Measurements from ENCODE around the gene ACCS.
A peak's percentile ranks its signal among the peaks of the same experiment; 100 is the strongest.

The ACCS gene

GRCh38 chr11:44046182-44046581 is 19.9 kb upstream of the ACCS start:
- Histone ChIP-seq H3K4me3 (ENCODE audit: low read length in 2 of 2) (no peak overlapping the region), H3K4me1 (ENCODE audit: control insufficient read depth, insufficient read depth, low read length) (no peaks in the 10 kb centered on the region), H3K27me3 (ENCODE audit: control insufficient read depth in 1 of 2, insufficient read depth in 2 of 2, low read length in 2 of 2) (peaks cover 2 to 4% of the 10 kb centered on the region in 2 donors), H3K27ac (ENCODE audit: low read length) (no peak overlapping the region), H3K9me3 (ENCODE audit: control insufficient read depth in 2 of 2, low read length in 2 of 2) (no peaks in the 10 kb centered on the region), H3K36me3 (ENCODE audit: control insufficient read depth in 2 of 2, insufficient read depth in 2 of 2, low read length in 2 of 2) (no peaks in the 10 kb centered on the region), H3K9ac (ENCODE audit: low read length in 2 of 2) (no peak overlapping the region)

GRCh38 chr11:44047298-44047697 is 18.8 kb upstream of the ACCS start:
- Histone ChIP-seq H3K36me3 (ENCODE audit: control insufficient read depth in 2 of 2, insufficient read depth in 2 of 2, low read length in 2 of 2) (no peaks in the 10 kb centered on the region), H3K27ac (ENCODE audit: low read length) (no peak overlapping the region), H3K9ac (ENCODE audit: low read length in 2 of 2) (no peak overlapping the region), H3K9me3 (ENCODE audit: control insufficient read depth in 2 of 2, low read length in 2 of 2) (no peaks in the 10 kb centered on the region), H3K27me3 (ENCODE audit: control insufficient read depth in 1 of 2, insufficient read depth in 2 of 2, low read length in 2 of 2) (peaks cover 2 to 6% of the 10 kb centered on the region in 2 donors), H3K4me3 (ENCODE audit: low read length in 2 of 2) (no peak overlapping the region), H3K4me1 (ENCODE audit: control insufficient read depth, insufficient read depth, low read length) (no peaks in the 10 kb centered on the region)

GRCh38 chr11:44047931-44048431 is 18.1 kb upstream of the ACCS start, which contains the start of gene ACCSL:
TSS of gene ACCSL (plus strand) at chr11:44047981. CDS start at chr11:44048037, 56 bp downstream.
- Histone ChIP-seq H3K9ac (ENCODE audit: low read length in 2 of 2) (no peak within 1 kb of the TSS), H3K4me1 (ENCODE audit: control insufficient read depth, insufficient read depth, low read length) (no peaks in the 10 kb centered on the region), H3K36me3 (ENCODE audit: control insufficient read depth in 2 of 2, insufficient read depth in 2 of 2, low read length in 2 of 2) (no peaks in the 10 kb centered on the region), H3K27ac (ENCODE audit: low read length) (no peak within 1 kb of the TSS), H3K9me3 (ENCODE audit: control insufficient read depth in 2 of 2, low read length in 2 of 2) (no peaks in the 10 kb centered on the region), H3K4me3 (ENCODE audit: low read length in 2 of 2) (no peak within 1 kb of the TSS), H3K27me3 (ENCODE audit: control insufficient read depth in 1 of 2, insufficient read depth in 2 of 2, low read length in 2 of 2) (peaks cover 2 to 6% of the 10 kb centered on the region in 2 donors)

- H3K36me3 ChIP-seq (ENCODE audit: control insufficient read depth in 2 of 2, insufficient read depth in 2 of 2, low read length in 2 of 2): no peaks in the 10 kb centered on the region
- no peaks in the 10 kb centered on the region for H3K9me3 ChIP-seq (ENCODE audit: control insufficient read depth in 2 of 2, low read length in 2 of 2)
Measured at GRCh38 chr11:44049832-44050231, 16.2 kb upstream of the ACCS start.

GRCh38 chr11:44051171-44051570 is 14.9 kb upstream of the ACCS start:
- no peak overlapping the region for H3K9ac ChIP-seq (ENCODE audit: low read length in 2 of 2)
- H3K9me3 ChIP-seq (ENCODE audit: control insufficient read depth in 2 of 2, low read length in 2 of 2): no peaks in the 10 kb centered on the region
- no peaks in the 10 kb centered on the region for H3K36me3 ChIP-seq (ENCODE audit: control insufficient read depth in 2 of 2, insufficient read depth in 2 of 2, low read length in 2 of 2)
- no peaks in the 10 kb centered on the region for H3K4me1 ChIP-seq (ENCODE audit: control insufficient read depth, insufficient read depth, low read length)
- no peak overlapping the region for H3K27ac ChIP-seq (ENCODE audit: low read length)
- H3K4me3 ChIP-seq (ENCODE audit: low read length in 2 of 2): no peak overlapping the region
- H3K27me3 ChIP-seq (ENCODE audit: control insufficient read depth in 1 of 2, insufficient read depth in 2 of 2, low read length in 2 of 2): peaks cover 2 to 4% of the 10 kb centered on the region in 2 donors

More at GRCh38 chr11:44049832-44050231, 16.2 kb upstream of the ACCS start:
- Histone ChIP-seq H3K4me3 (ENCODE audit: low read length in 2 of 2) (no peak overlapping the region), H3K27ac (ENCODE audit: low read length) (no peak overlapping the region), H3K4me1 (ENCODE audit: control insufficient read depth, insufficient read depth, low read length) (no peaks in the 10 kb centered on the region), H3K9ac (ENCODE audit: low read length in 2 of 2) (no peak overlapping the region), H3K27me3 (ENCODE audit: control insufficient read depth in 1 of 2, insufficient read depth in 2 of 2, low read length in 2 of 2) (peaks cover 2 to 4% of the 10 kb centered on the region in 2 donors)

GRCh38 chr11:44057340-44057739 is 8.7 kb upstream of the ACCS start:
- Histone ChIP-seq H3K9ac (ENCODE audit: low read length in 2 of 2) (no peak overlapping the region), H3K36me3 (ENCODE audit: control insufficient read depth in 2 of 2, insufficient read depth in 2 of 2, low read length in 2 of 2) (no peaks in the 10 kb centered on the region), H3K4me1 (ENCODE audit: control insufficient read depth, insufficient read depth, low read length) (no peaks in the 10 kb centered on the region), H3K9me3 (ENCODE audit: control insufficient read depth in 2 of 2, low read length in 2 of 2) (no peaks in the 10 kb centered on the region), H3K27ac (ENCODE audit: low read length) (no peak overlapping the region), H3K27me3 (ENCODE audit: control insufficient read depth in 1 of 2, insufficient read depth in 2 of 2, low read length in 2 of 2) (no peaks in the 10 kb centered on the region), H3K4me3 (ENCODE audit: low read length in 2 of 2) (no peak overlapping the region)

GRCh38 chr11:44058275-44058674 is 7.8 kb upstream of the ACCS start:
- no peak overlapping the region for H3K27ac ChIP-seq (ENCODE audit: low read length)
- H3K9ac ChIP-seq (ENCODE audit: low read length in 2 of 2): no peak overlapping the region
- H3K4me1 ChIP-seq (ENCODE audit: control insufficient read depth, insufficient read depth, low read length): no peaks in the 10 kb centered on the region
- H3K36me3 ChIP-seq (ENCODE audit: control insufficient read depth in 2 of 2, insufficient read depth in 2 of 2, low read length in 2 of 2): no peaks in the 10 kb centered on the region
- no peaks in the 10 kb centered on the region for H3K9me3 ChIP-seq (ENCODE audit: control insufficient read depth in 2 of 2, low read length in 2 of 2)
- H3K27me3 ChIP-seq (ENCODE audit: control insufficient read depth in 1 of 2, insufficient read depth in 2 of 2, low read length in 2 of 2): no peaks in the 10 kb centered on the region
- no peak overlapping the region for H3K4me3 ChIP-seq (ENCODE audit: low read length in 2 of 2)

GRCh38 chr11:44065161-44065661 is 859 bp upstream of the ACCS start:
- Histone ChIP-seq H3K27ac (ENCODE audit: low read length) (peak overlapping the region; percentile 92), H3K36me3 (ENCODE audit: control insufficient read depth in 2 of 2, insufficient read depth in 2 of 2, low read length in 2 of 2) (peaks cover 0 to 4% of the 10 kb centered on the region in 2 donors), H3K9ac (ENCODE audit: low read length in 2 of 2) (peak overlapping the region; percentile 85 to 90), H3K27me3 (ENCODE audit: control insufficient read depth in 1 of 2, insufficient read depth in 2 of 2, low read length in 2 of 2) (no peaks in the 10 kb centered on the region), H3K9me3 (ENCODE audit: control insufficient read depth in 2 of 2, low read length in 2 of 2) (no peaks in the 10 kb centered on the region), H3K4me1 (ENCODE audit: control insufficient read depth, insufficient read depth, low read length) (peaks cover 20% of the 10 kb centered on the region), H3K4me3 (ENCODE audit: low read length in 2 of 2) (peak overlapping the region in 1 of 2 donors; percentile 86)

- H3K36me3 ChIP-seq (ENCODE audit: control insufficient read depth in 2 of 2, insufficient read depth in 2 of 2, low read length in 2 of 2): peaks cover 0 to 9% of the 10 kb centered on the region in 2 donors
- peak overlapping the region; percentile 86 to 89 for H3K4me3 ChIP-seq (ENCODE audit: low read length in 2 of 2)
- H3K9me3 ChIP-seq (ENCODE audit: control insufficient read depth in 2 of 2, low read length in 2 of 2): no peaks in the 10 kb centered on the region
- peak overlapping the region; percentile 92 for H3K27ac ChIP-seq (ENCODE audit: low read length)
- H3K9ac ChIP-seq (ENCODE audit: low read length in 2 of 2): peak overlapping the region; percentile 85 to 90
- H3K27me3 ChIP-seq (ENCODE audit: control insufficient read depth in 1 of 2, insufficient read depth in 2 of 2, low read length in 2 of 2): no peaks in the 10 kb centered on the region
- H3K4me1 ChIP-seq (ENCODE audit: control insufficient read depth, insufficient read depth, low read length): peaks cover 20% of the 10 kb centered on the region
Measured at GRCh38 chr11:44066732-44067141, 667 bp downstream of the ACCS start.

- peaks cover 0 to 9% of the 10 kb centered on the region in 2 donors for H3K36me3 ChIP-seq (ENCODE audit: control insufficient read depth in 2 of 2, insufficient read depth in 2 of 2, low read length in 2 of 2)
- peak overlapping the region; percentile 92 for H3K27ac ChIP-seq (ENCODE audit: low read length)
- H3K9ac ChIP-seq (ENCODE audit: low read length in 2 of 2): no peak overlapping the region
- no peaks in the 10 kb centered on the region for H3K27me3 ChIP-seq (ENCODE audit: control insufficient read depth in 1 of 2, insufficient read depth in 2 of 2, low read length in 2 of 2)
- H3K4me3 ChIP-seq (ENCODE audit: low read length in 2 of 2): peak overlapping the region; percentile 86 to 89
- H3K9me3 ChIP-seq (ENCODE audit: control insufficient read depth in 2 of 2, low read length in 2 of 2): no peaks in the 10 kb centered on the region
- peaks cover 20% of the 10 kb centered on the region for H3K4me1 ChIP-seq (ENCODE audit: control insufficient read depth, insufficient read depth, low read length)
Measured at GRCh38 chr11:44067266-44067665, 1.2 kb downstream of the ACCS start.

- H3K9me3 ChIP-seq (ENCODE audit: control insufficient read depth in 2 of 2, low read length in 2 of 2): no peaks in the 10 kb centered on the region
- no peaks in the 10 kb centered on the region for H3K27me3 ChIP-seq (ENCODE audit: control insufficient read depth in 1 of 2, insufficient read depth in 2 of 2, low read length in 2 of 2)
- peaks cover 20% of the 10 kb centered on the region for H3K4me1 ChIP-seq (ENCODE audit: control insufficient read depth, insufficient read depth, low read length)
- H3K4me3 ChIP-seq (ENCODE audit: low read length in 2 of 2): no peak overlapping the region
- H3K36me3 ChIP-seq (ENCODE audit: control insufficient read depth in 2 of 2, insufficient read depth in 2 of 2, low read length in 2 of 2): peaks cover 2 to 13% of the 10 kb centered on the region in 2 donors
- H3K27ac ChIP-seq (ENCODE audit: low read length): no peak overlapping the region
- H3K9ac ChIP-seq (ENCODE audit: low read length in 2 of 2): no peak overlapping the region
Measured at GRCh38 chr11:44068180-44068579, 2.1 kb downstream of the ACCS start.

Measured in stomach smooth muscle (tissue), 2 donors.